Sciatic nerve (tissue), 2 donors: Measurements from ENCODE around the gene BMERB1. TPM values are rescaled to one million over a fixed set of nuclear protein-coding genes. Genes with fewer than 3 reads are reported as not detected.

Experiments
- ATAC-seq: fragments of 200-7000 bp; cut with Tn5 transposase; one replicate; pipeline ENCODE4 v1.9.1; 2020; ENCODE audit warnings: mild to moderate bottlenecking, moderate library complexity
- DNase-seq: peaks from one replicate; pipeline ENCODE4 v3.0.0-alpha.2; 2020; ENCODE audit warnings: low spot score
- intact Hi-C: fragments of 100-400 bp; cut with DNase I; formaldehyde crosslinking; loops from one replicate; pipeline ENCODE4 v1.14.2; 2022
- total RNA-seq: library from RNA; stranded (reverse); fragmentation: NEBNext Ultra II Directional; extraction: Animal tissue kit (Norgen Biotek cat#: 25700); gene quantifications from one replicate; pipeline ENCODE4 v1.2.1, GENCODE V29; 2021
- donor health status: DM: no; HTN: no; CAD: no.
- donor health status: DM: no; HTN: no; CAD: no.

The BMERB1 gene
- total RNA-seq, 1 donor from 2014 or later, result 40.0 TPM

DNA sequence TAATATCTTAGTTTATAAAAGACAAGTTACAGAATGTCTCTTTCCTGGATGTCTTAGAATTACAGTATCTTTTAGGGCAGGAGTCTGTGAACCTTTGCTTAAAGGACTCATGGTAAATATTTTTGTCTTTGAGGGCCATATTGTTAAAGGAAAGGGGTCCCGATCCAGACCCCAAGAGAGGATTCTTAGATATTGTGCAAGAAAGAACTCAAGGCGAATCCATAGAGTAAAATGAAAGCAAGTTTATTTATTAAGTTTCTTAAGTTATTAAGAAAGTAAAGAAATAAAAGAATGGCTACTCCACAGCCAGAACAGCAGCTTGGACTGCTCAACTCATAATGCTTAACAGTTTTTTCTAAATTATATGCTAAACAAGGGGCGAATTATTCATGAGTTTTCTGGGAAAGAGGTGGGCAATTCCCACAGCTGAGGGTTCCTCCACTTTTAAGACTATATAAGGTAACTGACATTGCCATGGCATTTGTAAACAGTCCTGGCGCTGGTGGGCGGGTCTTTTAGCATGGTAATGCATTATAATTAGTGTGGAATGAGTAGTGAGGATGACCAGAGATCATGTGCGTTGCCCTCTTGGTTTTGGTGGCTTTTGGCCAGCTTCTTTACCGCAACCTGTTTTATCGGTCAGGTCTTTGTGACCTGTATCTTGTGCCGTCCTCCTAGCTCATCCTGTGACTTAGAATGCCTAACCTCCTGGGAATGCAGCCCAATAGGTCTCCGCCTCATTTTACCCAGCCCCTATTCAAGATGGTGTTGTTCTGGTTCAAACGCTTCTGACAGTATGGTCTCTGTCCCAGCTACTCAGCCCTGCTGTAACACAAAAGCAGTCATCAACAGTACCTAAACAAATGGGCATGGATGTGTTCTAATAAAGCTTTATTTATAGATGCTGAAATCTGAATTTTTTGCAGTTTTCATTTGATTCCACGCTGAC is 53.2 kb downstream of the BMERB1 start:
- no peak for ATAC-seq
- no peak for DNase-seq
- intact Hi-C loops, result no loop called here

- DNase-seq (no peak), ATAC-seq (no peak)
- intact Hi-C loops, result no loop called here
Measured at GRCh38 chr16:15489016-15489415, 54.6 kb downstream of the BMERB1 start.

DNA sequence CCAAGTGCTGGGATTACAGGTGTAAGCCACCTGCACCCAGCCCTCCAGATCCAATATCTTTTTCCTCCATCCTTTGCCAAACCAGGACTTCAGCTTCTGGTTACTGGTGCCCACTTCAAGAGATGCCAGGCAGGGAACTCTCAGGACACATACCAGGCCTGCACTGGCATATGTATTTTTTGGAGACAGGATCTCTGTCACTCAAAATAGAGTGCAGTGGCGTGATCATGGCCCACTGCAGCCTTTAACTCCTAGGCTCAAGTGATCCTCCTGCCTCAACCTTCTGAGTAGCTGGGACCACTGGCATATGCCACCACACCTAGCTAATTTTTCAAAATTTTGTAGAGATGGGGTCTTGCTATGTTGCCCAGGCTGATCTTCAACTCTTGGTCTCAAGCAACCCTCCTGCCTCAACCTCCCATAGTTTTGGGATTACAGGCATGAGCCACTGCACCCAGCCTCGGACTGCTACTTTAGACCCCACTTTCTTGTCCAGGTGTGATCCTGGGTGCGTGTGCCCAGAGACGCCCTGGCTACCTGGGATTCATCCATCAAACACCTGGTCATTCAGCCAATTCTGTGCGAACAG is 55.8 kb downstream of the BMERB1 start:
- no peak for ATAC-seq
- intact Hi-C loops, result no loop called here
- no peak for DNase-seq

GRCh38 chr16:15491411-15491810 is 57.0 kb downstream of the BMERB1 start:
- ATAC-seq, result no peak
- intact Hi-C loops, result no loop called here
- DNase-seq, result no peak

DNA sequence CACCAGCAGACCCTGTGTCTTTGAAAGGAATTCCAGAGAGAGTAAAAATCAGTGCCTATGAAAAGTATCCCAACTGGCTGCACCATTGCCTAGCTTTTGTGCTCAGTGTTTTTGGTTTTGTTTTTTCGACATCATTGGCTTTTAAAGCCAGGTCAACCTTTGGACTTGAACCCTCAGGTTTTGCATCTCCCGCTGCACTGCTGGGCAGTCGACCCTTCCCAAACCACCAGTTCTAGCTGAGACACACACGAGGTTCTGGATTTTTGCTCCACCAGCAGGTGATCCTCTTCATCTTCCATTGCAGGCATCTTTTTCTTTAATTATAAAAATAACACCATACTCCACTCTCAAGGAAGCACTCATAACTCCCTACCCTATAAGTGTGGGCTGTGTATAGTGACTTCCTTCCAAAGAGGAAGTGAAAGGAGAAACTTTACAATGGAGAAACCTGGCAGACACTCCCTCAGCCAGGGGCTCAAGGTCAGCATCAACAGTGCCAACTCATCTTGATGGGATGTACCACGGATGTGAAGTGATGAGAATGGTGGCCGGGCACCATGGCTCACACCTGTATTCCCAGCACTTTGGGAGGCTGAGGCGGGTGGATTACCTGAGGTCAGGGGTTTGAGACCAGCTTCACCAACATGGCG is 57.8 kb downstream of the BMERB1 start:
- ATAC-seq (no peak), DNase-seq (no peak)
- intact Hi-C loops, result no loop called here

DNA sequence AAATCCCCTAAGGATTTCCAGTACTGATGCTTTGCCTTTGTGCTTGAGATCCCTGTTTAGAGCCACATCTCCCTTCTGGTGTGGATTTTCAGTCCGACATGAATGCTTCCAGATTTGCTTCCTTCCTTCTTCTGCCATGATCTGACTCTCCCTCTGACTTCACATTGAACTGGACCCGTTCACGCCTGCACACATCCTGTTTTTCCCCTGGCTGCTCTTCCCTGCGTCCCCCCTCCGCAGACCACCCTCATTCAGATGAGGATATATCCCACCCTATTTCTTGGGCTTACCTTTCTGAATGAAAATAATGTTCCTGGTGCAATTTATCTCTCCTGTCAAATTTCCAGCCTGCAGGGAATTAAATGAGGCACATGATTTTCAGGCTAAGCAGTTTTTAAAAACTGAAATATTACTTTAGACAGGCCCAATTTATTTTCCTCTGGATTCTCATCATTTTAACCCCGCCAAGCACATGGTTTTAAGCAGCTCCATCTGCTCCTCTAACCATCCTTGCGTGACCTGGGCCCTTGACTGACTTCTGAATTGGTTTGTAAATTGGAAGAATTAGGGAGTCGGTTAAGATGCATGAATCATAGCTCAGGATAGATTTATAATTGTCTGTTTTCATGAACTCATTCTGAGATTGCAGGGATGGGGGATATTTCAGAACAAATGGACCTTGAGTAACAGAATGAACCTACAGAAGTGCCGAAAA is 59.2 kb downstream of the BMERB1 start:
- intact Hi-C loops, result no loop called here
- ATAC-seq (peak; percentile 69), DNase-seq (no peak)

- intact Hi-C loops, result no loop called here
- ATAC-seq (no peak), DNase-seq (no peak)
Measured at GRCh38 chr16:15494236-15494635, 59.8 kb downstream of the BMERB1 start.

DNA sequence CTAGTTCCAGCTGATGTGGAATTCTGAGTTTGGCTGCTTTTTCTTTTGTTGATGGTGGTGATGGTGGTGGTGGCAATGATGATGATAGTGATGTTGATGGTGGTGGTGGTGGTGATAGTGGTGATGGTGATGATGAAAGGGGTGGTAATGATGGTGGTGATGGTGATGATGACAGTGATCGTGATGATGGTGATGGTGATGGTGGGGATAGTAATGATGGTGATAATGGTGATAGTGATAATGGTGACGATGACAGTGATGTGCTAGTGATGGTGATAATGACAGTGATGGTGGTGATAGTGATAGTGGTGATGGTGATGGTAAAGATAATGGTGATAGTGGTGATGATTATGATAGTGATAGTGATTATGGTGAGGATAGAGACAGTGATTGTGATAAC is 61.5 kb downstream of the BMERB1 start:
- DNase-seq (no peak), ATAC-seq (no peak)
- intact Hi-C loops, result no loop called here

GRCh38 chr16:15498427-15499175 is 64.2 kb downstream of the BMERB1 start:
- no peak for DNase-seq
- no peak for ATAC-seq
- intact Hi-C loops, result no loop called here

DNA sequence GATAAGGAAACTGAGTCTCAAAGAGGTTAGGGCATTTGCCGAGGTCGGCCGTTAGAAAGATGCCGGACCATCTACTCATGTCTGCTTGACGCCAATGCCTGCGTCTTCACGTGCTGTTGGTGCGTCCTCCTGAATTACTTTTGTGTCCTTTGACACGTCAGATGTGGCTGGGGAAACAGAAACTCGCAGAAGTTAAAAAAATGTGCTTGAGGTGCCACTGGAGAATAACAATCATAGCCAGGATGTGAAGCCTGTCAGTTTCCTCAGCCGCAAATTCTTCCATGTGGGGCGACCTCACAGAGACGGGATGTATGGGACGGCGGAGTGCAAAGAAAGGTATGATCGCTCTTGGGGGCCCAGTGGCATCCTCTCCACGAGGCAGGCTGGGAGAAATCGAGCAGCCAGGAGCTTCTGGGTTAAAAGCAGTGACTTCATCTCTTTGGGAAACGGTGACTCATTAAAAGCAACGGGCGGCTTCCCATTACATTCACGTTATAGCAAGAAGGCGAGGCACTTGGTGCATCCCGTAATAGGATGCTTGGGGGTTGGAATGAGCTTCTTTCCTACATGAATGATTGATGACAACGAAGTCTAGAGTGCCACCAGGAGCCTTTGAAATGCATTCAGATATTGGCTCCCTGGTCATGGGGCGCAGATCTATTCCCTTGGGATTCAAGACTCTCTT is 67.8 kb downstream of the BMERB1 start:
- intact Hi-C loops, result no loop called here
- ATAC-seq (no peak), DNase-seq (no peak)

- intact Hi-C loops, result no loop called here
- ATAC-seq, result no peak
- no peak for DNase-seq
Measured at GRCh38 chr16:15506441-15506840, 72.1 kb downstream of the BMERB1 start.

DNA sequence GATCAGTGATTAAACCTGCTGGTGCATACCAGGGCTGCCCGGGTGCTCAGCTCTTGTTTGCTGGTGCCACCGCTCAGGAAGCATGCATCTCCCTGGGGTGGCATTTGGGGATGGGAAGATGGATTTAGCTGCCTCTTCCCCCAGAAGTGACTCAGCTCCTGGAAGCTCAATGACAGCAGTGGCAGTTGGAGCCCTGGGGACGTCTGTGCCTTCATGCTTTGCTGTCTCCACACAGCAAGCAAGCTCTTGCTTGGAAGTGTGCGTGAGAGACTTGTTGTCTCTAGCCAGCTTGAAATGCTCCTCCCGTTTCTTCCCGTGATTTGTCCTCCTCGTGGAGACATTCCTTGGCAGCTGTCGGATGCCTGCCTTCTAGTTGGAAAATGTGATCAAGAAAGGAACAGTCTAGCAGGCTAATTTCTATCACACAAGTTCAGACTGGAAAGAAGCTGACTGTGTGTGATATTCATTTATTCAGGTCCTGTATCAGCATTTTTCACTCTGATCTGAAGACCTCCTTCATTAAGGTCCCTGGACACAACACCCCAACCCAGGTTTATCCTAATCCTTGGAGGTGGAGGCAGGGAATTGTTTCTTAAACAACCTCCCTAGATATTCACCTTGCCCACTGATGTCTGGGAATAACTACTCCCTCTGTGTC is 73.0 kb downstream of the BMERB1 start:
- intact Hi-C loops, result no loop called here
- ATAC-seq (peak; percentile 65), DNase-seq (no peak)

DNA sequence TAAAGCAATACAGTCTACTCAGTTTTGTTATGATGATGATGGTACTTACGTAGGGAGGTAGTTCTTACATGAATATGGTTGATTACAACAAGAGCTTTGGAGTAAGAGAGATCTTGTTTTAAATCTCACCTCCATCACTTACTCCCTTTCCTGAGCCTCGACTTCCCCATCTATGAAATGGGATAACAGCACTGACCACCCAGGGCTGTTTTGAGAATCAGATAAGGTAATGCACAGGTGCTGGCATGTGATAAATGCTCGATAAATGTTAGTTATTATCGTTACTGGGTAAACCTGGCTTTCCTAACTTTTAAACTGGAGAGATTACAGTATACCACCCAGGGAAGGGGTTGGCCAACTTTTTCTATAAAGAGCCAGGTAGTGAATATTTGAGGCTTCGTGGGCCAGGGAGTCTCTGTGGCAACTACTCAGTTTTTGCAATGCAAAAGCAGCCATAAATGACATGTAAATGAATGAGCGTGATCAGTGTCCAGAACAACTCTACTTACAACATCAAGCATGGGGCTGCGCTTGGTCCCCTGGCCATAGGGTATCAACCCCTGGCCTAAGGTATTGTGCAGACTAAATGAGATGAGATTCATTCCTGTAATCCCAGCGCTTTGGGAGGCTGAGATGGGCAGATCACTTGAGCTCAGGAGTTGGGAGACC is 73.7 kb downstream of the BMERB1 start:
- ATAC-seq (no peak), DNase-seq (no peak)
- intact Hi-C loops, result no loop called here

GRCh38 chr16:15509051-15509592 is 74.7 kb downstream of the BMERB1 start:
- ATAC-seq, result no peak

GRCh38 chr16:15509593-15510535 is 75.5 kb downstream of the BMERB1 start:
- ATAC-seq (no peak), DNase-seq (no peak)
- intact Hi-C loops, result no loop called here

More at GRCh38 chr16:15509051-15509592, 74.7 kb downstream of the BMERB1 start:
- intact Hi-C loops, result no loop called here
- no peak for DNase-seq

DNA sequence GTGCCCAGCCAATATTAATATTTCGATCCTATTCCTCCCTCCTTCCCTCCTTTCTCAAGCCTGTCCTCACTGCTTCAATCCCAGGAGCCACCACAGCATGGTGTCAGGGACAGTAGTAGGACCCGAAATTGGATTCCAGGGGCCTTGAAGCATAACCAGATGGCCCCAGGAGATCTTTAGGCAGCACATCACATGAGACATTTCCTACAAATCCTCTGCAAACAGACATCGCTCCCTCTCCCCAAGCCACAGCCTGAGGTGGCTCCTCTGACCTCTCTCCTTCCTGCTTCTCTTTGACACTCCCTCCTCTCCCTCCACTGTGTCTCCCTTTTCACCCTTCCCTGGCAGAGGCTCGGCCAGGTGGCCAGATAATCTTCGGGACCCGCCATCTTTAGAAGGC is 76.6 kb downstream of the BMERB1 start:
- intact Hi-C loops, result no loop called here
- ATAC-seq (no peak), DNase-seq (no peak)
